Keratinocyte (primary cell): ENCODE data around the gene ADRA2C. TPM values are rescaled to one million over a fixed set of nuclear protein-coding genes. Genes with fewer than 3 reads are reported as not detected.

Experiments
- DNase-seq: peaks from one replicate; pipeline ENCODE4 v3.0.0-alpha.2; 2011; ENCODE audit warnings: low read depth, missing footprints, low spot score
- FAIRE-seq: peaks from 2 replicates; lab custom pipeline; 2011; peaks lifted over from hg19 to GRCh38; lab: Jason Lieb, UNC
- H2AFZ ChIP-seq: 2 replicates; pipeline ENCODE4 v1.6.0; 2012; ENCODE audit warnings: low read length, control low read depth, inconsistent platforms; ENCODE audit not compliant: control insufficient read depth
- H3K27ac ChIP-seq: 2 replicates; pipeline ENCODE4 v1.5.1; 2011; ENCODE audit warnings: low read length; ENCODE audit not compliant: control insufficient read depth, insufficient read depth
- H3K27me3 ChIP-seq: 3 replicates; pipeline ENCODE4 v1.6.0; 2011; ENCODE audit warnings: low read length; ENCODE audit not compliant: control insufficient read depth, insufficient read depth; ENCODE audit errors: extremely low read depth
- H3K36me3 ChIP-seq, 2 experiments: 2 replicates in 1 of 2; 3 replicates in 1 of 2; pipeline ENCODE4 v1.5.1; 2011; ENCODE audit warnings: low read length in 2 of 2, mild to moderate bottlenecking in 1 of 2; ENCODE audit not compliant: control insufficient read depth in 2 of 2, insufficient read depth in 2 of 2; ENCODE audit errors: extremely low read depth in 1 of 2
- H3K4me1 ChIP-seq: 3 replicates; pipeline ENCODE4 v1.5.1; 2011; ENCODE audit warnings: low read length; ENCODE audit not compliant: control insufficient read depth, insufficient read depth; ENCODE audit errors: extremely low read depth
- H3K4me2 ChIP-seq: 3 replicates; pipeline ENCODE4 v1.6.0; 2011; ENCODE audit warnings: low read depth, low read length; ENCODE audit not compliant: control insufficient read depth, insufficient read depth; ENCODE audit errors: extremely low read depth
- H3K4me3 ChIP-seq, 3 experiments: fragments of 200-600 bp in 1 of 3; sonication (generic) in 1 of 3; 2 replicates in 2 of 3; 3 replicates in 1 of 3; pipeline ENCODE4 v1.5.1; 2011 to 2016; ENCODE audit warnings: low read length in 3 of 3, mild to moderate bottlenecking in 3 of 3, control low read depth in 2 of 3, inconsistent platforms in 1 of 3, low read depth in 1 of 3, mixed read lengths in 1 of 3, mixed run types in 1 of 3, moderate library complexity in 1 of 3; ENCODE audit not compliant: control insufficient read depth in 2 of 3, insufficient read depth in 2 of 3; ENCODE audit errors: extremely low read depth in 1 of 3
- H3K79me2 ChIP-seq: 2 replicates; pipeline ENCODE4 v1.6.0; 2012; ENCODE audit warnings: low read length; ENCODE audit not compliant: control insufficient read depth, insufficient read depth
- H3K9ac ChIP-seq: 3 replicates; pipeline ENCODE4 v1.6.0; 2011; ENCODE audit warnings: low read length; ENCODE audit not compliant: control insufficient read depth, insufficient read depth; ENCODE audit errors: extremely low read depth
- H3K9me1 ChIP-seq: 3 replicates; pipeline ENCODE4 v1.6.0; 2011; ENCODE audit warnings: low read length; ENCODE audit not compliant: control insufficient read depth, insufficient read depth; ENCODE audit errors: extremely low read depth
- H3K9me3 ChIP-seq: 2 replicates; pipeline ENCODE4 v1.5.1; 2012; ENCODE audit warnings: low read depth, low read length; ENCODE audit not compliant: control insufficient read depth
- H4K20me1 ChIP-seq: 3 replicates; pipeline ENCODE4 v1.6.0; 2011; ENCODE audit warnings: low read length; ENCODE audit not compliant: control insufficient read depth, insufficient read depth; ENCODE audit errors: extremely low read depth
- CTCF ChIP-seq, 3 experiments: IDR thresholded peaks in 1 of 3; conservative IDR thresholded peaks in 1 of 3; optimal IDR thresholded peaks in 1 of 3; 2 replicates in 2 of 3; 3 replicates in 1 of 3; pipeline versions ENCODE3 to v1.5.1; 2011; ENCODE audit warnings: low read length in 3 of 3, mild to moderate bottlenecking in 3 of 3, moderate library complexity in 2 of 3, control low read depth in 1 of 3, inconsistent platforms in 1 of 3; ENCODE audit not compliant: insufficient read depth in 2 of 3; ENCODE audit errors: extremely low read depth in 1 of 3
- EZH2 ChIP-seq: IDR thresholded peaks from one replicate; pipeline ENCODE4 v1.6.1; 2012; ENCODE audit warnings: inconsistent platforms, mild to moderate bottlenecking, low read length, moderate library complexity
- dilution Hi-C: fragments of 300-500 bp; cut with MboI; formaldehyde crosslinking; loops from one replicate; pipeline ENCODE4 v1.7.0; 2020; ENCODE audit warnings: low sequenced_read_pairs; ENCODE audit not compliant: extremely low pct_ligation_motif_present
- polyA plus RNA-seq, 5 experiments: library from polyadenylated mRNA; depleted of rRNA in 3 of 5; stranded (reverse) in 3 of 5; stranded (forward) in 1 of 5; unstranded in 1 of 5; fragments of >200 nt; gene quantifications; 1 replicate in 1 of 5; 2 replicates in 3 of 5; 3 replicates in 1 of 5; pipeline versions ENCODE4 v1.2.1 to v1.2.3, GENCODE V29; 2011 to 2012; ENCODE audit warnings: missing spikeins in 2 of 5, low read depth in 1 of 5, low replicate concordance in 1 of 5

ADRA2C gene
- polyA plus RNA-seq, 1 donor (not counting 4 experiments of a cell fraction or from before 2014, with no cell fraction given) = 0.05 TPM

- no peak for DNase-seq
- Histone ChIP-seq H3K27me3 (peaks cover 5% of the 10 kb centered on the region), H3K36me3 (no peaks in the 10 kb centered on the region), H3K4me1 (no peaks in the 10 kb centered on the region), H3K9me1 (no peaks in the 10 kb centered on the region), H3K9ac (no peak overlapping the region), H2AFZ (no peak overlapping the region), H3K27ac (no peak overlapping the region), H3K4me3 (no peak overlapping the region), H3K9me3 (no peaks in the 10 kb centered on the region), H3K79me2 (no peaks in the 10 kb centered on the region), H4K20me1 (no peaks in the 10 kb centered on the region), H3K4me2 (no peak overlapping the region)
- FAIRE-seq = no peak
- no peak for TF ChIP-seq EZH2
- TF ChIP-seq CTCF (optimal IDR thresholded peaks at IDR 0.05 in 1 of 3, IDR thresholded peaks at IDR 0.05 in 1 of 3, conservative IDR thresholded peaks at IDR 0.05 in 1 of 3; ENCODE audit: extremely low read depth in 1 of 3, insufficient read depth in 2 of 3, low read length in 3 of 3) = no peak
- dilution Hi-C loops = no loop called here
Measured at GRCh38 chr4:3777033-3777390, 10.8 kb downstream of the ADRA2C start.

GRCh38 chr4:3777669-3778068, 11.5 kb downstream of the ADRA2C start:
- H3K4me3 ChIP-seq = no peak overlapping the region
- DNase-seq = no peak
- no peak for FAIRE-seq
- H3K36me3 ChIP-seq = no peaks in the 10 kb centered on the region
- H4K20me1 ChIP-seq = no peaks in the 10 kb centered on the region
- no peak overlapping the region for H2AFZ ChIP-seq
- H3K4me2 ChIP-seq = no peak overlapping the region
- H3K9ac ChIP-seq = no peak overlapping the region
- no peak overlapping the region for H3K27ac ChIP-seq
- dilution Hi-C loops = no loop called here
- TF ChIP-seq EZH2 = no peak
- no peak for TF ChIP-seq CTCF (optimal IDR thresholded peaks at IDR 0.05 in 1 of 3, IDR thresholded peaks at IDR 0.05 in 1 of 3, conservative IDR thresholded peaks at IDR 0.05 in 1 of 3; ENCODE audit: extremely low read depth in 1 of 3, insufficient read depth in 2 of 3, low read length in 3 of 3)
- no peaks in the 10 kb centered on the region for H3K27me3 ChIP-seq
- H3K79me2 ChIP-seq = no peaks in the 10 kb centered on the region
- H3K9me3 ChIP-seq = no peaks in the 10 kb centered on the region
- H3K4me1 ChIP-seq = no peaks in the 10 kb centered on the region
- H3K9me1 ChIP-seq = no peaks in the 10 kb centered on the region
